Stimulated activated naive CD4-positive, alpha-beta T cell treated with Interleukin-2 at 50 U/mL for 16 hours (primary cell): Measurements from ENCODE around the gene GNG4.

Experiments
- DNase-seq: peaks from one replicate; lab custom pipeline; 2025; lab: John Stamatoyannopoulos, UW

Gene GNG4

GRCh38 chr1:235649368-235650163 lies at the start of gene GNG4:
GNG4 (minus strand) TSS chr1:235649784; CDS start chr1:235583838, 65,946 bp downstream.
- peak; percentile 18 for DNase-seq

DNA sequence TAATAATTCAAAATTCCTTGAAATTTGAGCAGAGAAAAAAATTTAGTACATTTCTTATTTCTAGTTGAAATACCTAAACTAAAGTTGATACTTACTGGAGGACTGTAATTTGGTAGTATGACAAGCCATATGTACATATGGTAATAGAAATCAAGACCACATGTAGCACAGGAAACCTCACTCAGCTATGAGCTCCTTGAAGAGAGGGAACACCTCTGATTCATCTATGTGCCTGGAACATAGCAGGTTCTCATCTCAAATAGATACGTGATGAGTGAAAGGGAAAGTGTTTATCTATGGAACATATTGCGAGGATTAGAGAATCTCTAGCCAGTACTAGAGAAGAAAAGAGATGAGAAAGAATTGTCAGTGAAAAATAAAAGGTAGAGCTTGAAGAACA lies 47.9 kb upstream of the GNG4 start:
- DNase-seq = no peak

- no peak for DNase-seq
These were observed 39.8 kb upstream of the GNG4 start for GRCh38 chr1:235689356-235689755.

GRCh38 chr1:235688096-235688495 lies 38.5 kb upstream of the GNG4 start:
- no peak for DNase-seq

DNA sequence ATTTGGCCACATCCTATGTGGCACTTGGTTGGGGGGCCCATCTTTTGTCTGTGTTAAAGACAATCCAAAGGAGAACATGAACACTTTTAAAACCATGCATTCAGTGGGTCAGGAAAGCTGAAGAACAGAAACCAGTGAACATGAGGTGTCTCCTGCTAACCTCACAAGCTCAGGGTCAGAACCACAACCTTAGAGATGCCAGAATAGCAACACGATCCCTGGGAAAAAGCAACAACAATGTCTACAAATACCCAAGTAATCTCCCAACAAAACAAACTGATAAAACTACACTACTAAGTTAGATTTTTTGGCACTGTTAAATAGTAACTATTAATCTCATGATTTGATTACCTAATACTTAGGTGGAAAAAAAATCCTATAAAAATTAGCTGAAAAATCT lies 34.1 kb upstream of the GNG4 start:
- DNase-seq = no peak

DNA sequence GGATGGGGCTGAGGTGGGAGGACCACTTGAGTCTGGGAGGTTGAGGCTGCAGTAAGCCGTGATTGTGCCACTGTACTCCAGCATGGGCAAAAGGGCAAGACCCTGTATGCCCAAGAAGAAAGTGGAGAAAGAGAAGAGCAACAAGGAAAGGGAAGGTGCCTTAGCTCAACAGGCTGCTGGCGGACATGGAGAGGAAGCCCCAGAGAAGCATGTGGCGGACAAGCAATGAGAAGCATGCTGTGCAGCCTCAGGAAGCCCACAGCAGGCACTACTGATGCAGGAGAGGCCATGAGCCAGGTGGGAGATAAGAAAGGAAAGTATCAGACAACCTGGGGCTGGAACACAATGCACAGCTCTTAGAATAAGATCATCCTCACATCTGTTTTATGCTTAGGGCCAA lies 32.6 kb upstream of the GNG4 start:
- DNase-seq = no peak

- no peak for DNase-seq
These were observed 30.1 kb upstream of the GNG4 start for GRCh38 chr1:235679644-235680043.

DNA sequence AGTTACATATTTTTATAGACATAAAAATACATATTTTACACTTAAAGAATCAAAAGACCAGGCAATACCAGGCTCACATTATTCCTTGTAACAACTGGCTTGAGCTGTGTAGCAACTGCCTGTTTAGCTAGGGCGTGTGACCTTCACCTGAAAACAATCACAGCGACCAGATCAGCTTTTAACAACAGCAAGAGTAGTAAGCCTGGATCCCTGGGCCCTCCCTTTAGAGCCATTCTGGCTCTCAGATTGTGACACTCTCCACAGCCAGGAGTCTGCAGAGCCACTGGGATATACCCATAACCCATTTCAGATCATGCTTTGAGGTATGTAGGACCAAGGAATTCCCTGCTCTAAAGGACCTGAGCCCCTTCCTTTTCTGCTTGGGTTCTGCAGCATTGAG lies 29.4 kb upstream of the GNG4 start:
- DNase-seq = no peak

DNA sequence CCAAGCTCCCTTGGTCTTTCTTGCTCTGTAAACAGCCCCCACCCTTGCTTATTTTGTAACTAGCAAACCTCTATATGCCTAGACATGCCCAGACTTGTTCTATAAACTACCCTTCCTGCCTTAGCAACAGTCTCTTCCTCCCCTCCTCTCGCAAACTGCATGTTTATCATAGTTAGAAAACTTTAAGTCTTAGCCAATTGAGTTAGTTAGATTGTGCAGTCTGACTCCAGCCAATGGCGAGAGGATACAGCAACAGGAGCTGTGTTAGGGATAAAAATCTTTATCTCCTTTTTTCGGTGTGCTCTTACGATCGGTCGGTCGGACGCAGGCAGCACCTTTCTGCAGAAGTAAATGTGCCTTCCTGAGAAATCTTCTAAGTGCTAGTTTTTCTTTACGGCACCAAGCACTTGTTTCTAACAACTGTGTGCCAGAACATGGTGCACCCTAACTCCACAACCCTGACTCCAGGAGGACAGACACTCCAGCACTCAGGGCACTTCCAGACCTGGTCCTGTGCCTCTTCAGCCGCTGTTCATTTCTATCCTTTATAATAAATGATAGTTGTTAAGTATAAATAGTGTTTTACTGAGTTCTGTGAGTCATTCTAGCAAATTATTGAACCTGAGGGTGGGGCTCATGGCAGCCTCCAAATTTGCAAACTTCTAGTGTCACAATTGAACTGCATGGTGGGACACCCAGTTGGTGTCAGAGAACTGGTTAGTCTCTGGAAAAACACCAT lies 25.7 kb upstream of the GNG4 start:
- DNase-seq = no peak

DNA sequence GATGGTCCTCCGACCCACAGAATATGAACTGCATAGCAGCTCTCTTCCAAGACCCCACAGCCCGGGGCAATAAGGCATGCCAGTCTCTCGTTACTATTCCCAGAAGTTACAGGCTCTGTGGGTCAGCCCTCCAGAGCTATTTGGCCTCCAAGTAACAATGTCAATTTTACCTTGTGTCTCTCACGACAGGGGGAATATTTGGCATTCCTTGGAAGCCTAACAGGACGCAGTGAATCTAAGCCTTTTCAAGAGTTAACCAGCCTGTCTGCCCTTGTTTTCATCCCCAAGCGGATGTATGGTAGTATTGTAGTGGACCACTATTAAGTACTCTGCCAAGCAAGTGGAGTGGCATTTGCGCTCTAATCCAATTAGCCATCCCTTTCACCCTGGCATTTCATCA lies 24.4 kb upstream of the GNG4 start:
- no peak for DNase-seq

DNA sequence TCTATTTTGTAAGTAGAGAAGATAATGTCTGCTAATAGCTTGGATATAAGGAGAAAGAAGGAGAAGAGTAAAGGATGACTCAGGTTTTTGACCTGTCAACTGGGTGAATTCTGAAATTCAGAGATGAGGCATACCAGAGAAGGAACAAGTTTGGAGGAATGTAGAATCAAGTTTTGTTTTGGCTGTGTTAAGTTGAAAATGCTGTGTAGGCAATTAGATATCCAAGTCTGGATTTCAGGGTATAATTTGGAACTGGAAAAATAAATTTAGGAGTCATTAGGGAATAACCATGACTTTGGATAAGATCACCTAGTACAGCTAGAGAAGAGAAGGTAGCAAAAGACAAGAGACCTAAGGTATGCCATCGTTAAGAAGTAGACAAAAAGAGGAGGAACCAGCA lies 22.4 kb upstream of the GNG4 start:
- DNase-seq = no peak

DNA sequence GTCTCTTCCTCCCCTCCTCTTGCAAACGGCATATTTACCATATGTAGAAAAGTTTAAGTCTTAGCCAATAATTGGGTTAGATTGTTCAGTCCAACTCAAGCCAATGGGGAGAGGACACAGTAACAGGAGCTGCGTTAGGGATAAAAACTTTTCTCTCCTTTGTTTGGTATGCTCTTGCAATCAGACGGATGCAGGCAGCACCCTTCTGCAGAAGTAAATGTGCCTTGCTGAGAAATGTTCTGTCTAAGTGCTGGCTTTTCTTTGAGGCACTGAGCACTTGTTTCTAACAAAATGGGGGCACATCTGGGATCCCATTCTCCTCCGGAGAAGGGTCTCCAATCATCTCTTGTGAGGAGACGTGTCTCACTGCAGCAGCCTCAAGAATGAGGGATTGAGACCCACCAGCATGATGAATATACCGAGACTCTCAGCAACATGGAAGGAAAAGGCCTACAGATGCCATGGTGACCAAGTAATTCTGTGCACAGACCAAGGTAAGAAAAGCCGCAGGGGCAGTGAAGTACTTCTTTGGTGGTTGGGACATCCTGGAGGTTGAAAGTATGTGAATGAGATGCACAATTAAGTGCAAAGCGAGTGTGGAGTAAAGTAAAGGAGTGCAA lies 20.7 kb upstream of the GNG4 start:
- DNase-seq = no peak

DNA sequence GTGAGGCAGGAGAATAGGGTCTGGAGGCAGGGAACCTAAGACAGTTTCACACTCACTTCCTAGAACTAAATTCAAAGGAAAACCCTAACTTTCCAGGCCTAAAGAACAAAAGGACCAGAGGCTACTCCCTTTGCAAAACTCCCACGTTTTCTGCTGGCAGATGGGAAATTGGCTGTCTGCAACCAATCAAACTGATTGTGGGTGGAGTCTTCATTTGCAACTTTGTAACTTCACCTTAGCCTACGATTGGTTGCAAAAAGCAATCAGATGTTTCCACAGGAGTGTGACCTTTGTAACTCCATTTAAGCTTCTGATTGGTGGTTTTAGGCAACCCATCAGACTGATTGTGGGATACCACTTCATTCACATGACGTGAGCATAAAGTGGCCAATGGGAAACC lies 19.7 kb upstream of the GNG4 start:
- DNase-seq = no peak

DNA sequence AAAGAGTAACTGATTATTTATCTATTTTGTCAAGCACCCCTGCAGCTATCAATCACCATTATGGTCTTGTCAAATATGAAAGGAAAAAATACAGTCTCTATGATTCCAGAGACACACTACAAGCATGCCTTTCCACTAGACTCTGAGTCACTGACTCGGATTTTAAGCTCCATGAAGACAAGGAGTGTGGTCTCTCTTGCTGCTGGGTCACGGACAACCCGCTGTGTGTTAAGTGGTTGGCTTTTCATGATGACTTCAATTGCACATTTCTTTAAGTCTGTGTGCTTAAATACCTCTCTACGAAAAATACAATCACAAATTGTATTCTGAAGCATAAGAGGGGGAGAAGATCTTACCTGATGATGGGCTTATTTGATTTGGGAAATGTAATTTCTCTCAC lies 14.0 kb upstream of the GNG4 start:
- no peak for DNase-seq

GRCh38 chr1:235661568-235661967 lies 12.0 kb upstream of the GNG4 start:
- no peak for DNase-seq

DNA sequence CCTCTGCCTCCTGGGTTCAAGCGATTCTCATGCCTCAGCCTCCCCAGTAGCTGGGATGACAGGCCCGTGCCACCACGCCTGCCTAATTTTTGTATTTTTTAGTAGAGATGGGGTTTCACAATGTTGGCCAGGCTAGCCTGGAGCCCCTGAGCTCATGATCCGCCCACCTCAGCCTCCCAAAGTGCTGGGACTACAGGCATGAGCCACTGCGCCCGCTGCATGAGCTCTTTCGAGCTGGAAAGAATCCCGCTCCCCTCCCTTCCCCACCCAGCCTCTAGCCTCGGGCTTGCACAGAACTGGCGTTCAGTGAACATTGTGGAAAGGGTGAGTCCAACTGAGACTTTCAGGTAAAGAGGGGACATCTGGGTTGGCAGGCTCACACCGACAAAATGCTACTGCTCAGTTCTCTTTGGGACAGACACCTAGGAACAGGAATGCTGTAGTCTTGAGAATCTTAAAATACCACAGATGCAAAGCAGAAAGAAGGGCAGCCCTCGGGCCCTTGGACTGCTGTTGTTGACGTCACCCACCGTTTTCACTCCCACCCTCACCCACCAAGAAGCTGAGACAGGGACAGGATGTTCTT lies 9.7 kb upstream of the GNG4 start:
- DNase-seq = no peak

GRCh38 chr1:235657747-235658526 lies 8.4 kb upstream of the GNG4 start:
- DNase-seq = no peak

- DNase-seq = no peak
These were observed 7.7 kb upstream of the GNG4 start for GRCh38 chr1:235657269-235657668.

GRCh38 chr1:235652364-235652763 lies 2.8 kb upstream of the GNG4 start:
- no peak for DNase-seq

- no peak for DNase-seq
These were observed 1.7 kb upstream of the GNG4 start for GRCh38 chr1:235651170-235651806.
